Vagina (tissue), 2 donors: ENCODE measurements around the gene NGEF.

Experiments
- POLR2A ChIP-seq, 2 donors: fragments of 450-650 bp; IDR thresholded peaks; one replicate each; pipeline ENCODE4 v1.6.1; 2017; ENCODE audit warnings: antibody characterized with exemption in 2 of 2, mild to moderate bottlenecking in 2 of 2, moderate library complexity in 2 of 2
- POLR2AphosphoS5 ChIP-seq, 2 donors: sonication (generic); formaldehyde crosslinking; IDR thresholded peaks; one replicate each; pipeline ENCODE4 v1.9.0; 2017; ENCODE audit warnings: antibody characterized with exemption in 2 of 2, mild to moderate bottlenecking in 2 of 2, low read depth in 1 of 2; ENCODE audit not compliant: insufficient read depth in 1 of 2
- TF ChIP-seq, protein P1 (sequence below), 3 experiments: fragments of 450-650 bp in 2 of 3; fragments of 200-600 bp in 1 of 3; sonication (generic) in 1 of 3; IDR thresholded peaks; one replicate each; pipeline ENCODE4 v1.5.1; 2017 to 2019; ENCODE audit warnings: antibody characterized with exemption in 3 of 3, mild to moderate bottlenecking in 2 of 3, moderate library complexity in 2 of 3

DNA sequence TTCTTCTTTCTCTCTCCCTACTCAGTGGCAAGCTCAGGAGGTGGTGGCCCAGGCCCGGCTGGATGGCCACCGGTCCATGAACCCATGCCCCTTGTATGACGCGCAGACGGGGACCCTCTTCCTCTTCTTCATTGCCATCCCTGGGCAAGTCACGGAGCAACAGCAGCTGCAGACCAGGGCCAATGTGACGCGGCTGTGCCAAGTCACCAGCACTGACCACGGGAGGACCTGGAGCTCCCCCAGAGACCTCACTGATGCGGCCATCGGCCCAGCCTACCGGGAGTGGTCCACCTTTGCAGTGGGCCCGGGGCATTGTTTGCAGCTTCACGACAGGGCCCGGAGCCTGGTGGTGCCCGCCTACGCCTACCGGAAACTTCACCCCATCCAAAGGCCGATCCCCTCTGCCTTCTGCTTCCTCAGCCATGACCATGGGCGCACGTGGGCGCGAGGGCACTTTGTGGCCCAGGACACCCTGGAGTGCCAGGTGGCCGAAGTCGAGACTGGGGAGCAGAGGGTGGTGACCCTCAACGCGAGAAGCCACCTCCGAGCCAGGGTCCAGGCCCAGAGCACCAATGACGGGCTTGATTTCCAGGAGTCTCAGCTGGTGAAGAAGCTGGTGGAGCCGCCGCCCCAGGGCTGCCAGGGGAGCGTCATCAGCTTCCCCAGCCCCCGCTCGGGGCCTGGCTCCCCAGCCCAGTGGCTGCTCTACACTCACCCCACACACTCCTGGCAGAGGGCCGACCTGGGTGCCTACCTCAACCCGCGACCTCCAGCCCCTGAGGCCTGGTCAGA is 21.2 kb upstream of the NGEF start:
- TF ChIP-seq, protein P1, sequence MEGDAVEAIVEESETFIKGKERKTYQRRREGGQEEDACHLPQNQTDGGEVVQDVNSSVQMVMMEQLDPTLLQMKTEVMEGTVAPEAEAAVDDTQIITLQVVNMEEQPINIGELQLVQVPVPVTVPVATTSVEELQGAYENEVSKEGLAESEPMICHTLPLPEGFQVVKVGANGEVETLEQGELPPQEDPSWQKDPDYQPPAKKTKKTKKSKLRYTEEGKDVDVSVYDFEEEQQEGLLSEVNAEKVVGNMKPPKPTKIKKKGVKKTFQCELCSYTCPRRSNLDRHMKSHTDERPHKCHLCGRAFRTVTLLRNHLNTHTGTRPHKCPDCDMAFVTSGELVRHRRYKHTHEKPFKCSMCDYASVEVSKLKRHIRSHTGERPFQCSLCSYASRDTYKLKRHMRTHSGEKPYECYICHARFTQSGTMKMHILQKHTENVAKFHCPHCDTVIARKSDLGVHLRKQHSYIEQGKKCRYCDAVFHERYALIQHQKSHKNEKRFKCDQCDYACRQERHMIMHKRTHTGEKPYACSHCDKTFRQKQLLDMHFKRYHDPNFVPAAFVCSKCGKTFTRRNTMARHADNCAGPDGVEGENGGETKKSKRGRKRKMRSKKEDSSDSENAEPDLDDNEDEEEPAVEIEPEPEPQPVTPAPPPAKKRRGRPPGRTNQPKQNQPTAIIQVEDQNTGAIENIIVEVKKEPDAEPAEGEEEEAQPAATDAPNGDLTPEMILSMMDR (IDR thresholded peaks at IDR 0.05) = no peak
- TF ChIP-seq POLR2AphosphoS5 (IDR thresholded peaks at IDR 0.05; ENCODE audit: insufficient read depth in 1 of 2, low read depth in 1 of 2) (no peak), POLR2A (IDR thresholded peaks at IDR 0.05) (no peak)
